ENCODE results near the gene MADD. TPM values are rescaled to one million over a fixed set of nuclear protein-coding genes. Genes with fewer than 3 reads are reported as not detected.

The MADD gene
- polyA plus RNA-seq, 1 donor, result 49.8 TPM

DNA sequence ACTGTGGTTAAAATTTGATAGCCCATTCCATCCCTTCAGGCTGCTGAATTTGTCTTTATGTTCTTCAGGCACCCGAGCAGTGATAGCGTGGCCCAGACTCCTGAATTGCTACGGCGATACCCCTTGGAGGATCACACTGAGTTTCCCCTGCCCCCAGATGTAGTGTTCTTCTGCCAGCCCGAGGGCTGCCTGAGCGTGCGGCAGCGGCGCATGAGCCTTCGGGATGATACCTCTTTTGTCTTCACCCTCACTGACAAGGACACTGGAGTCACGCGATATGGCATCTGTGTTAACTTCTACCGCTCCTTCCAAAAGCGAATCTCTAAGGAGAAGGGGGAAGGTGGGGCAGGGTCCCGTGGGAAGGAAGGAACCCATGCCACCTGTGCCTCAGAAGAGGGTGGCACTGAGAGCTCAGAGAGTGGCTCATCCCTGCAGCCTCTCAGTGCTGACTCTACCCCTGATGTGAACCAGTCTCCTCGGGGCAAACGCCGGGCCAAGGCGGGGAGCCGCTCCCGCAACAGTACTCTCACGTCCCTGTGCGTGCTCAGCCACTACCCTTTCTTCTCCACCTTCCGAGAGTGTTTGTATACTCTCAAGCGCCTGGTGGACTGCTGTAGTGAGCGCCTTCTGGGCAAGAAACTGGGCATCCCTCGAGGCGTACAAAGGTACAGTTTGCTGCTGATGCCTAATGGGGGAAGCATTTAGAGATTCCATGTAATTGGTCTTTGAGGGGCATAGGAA lies 4.7 kb downstream of the MADD start:
- 100% methylated on average over 2 of the region's 28 CpGs for WGBS (ENCODE audit: insufficient coverage, low lambda C conversion rate)
- Histone ChIP-seq H3K36me3 (ENCODE audit: control insufficient read depth, insufficient read depth, low read length) (peaks cover 52% of the 10 kb centered on the region), H3K27me3 (ENCODE audit: control insufficient read depth, insufficient read depth, low read length) (no peaks in the 10 kb centered on the region), H3K4me1 (ENCODE audit: control insufficient read depth, insufficient read depth, low read length) (peaks cover 18% of the 10 kb centered on the region), H3K4me3 (ENCODE audit: low read length) (no peak overlapping the region), H3K27ac (ENCODE audit: low read length) (no peak overlapping the region), H3K9me3 (ENCODE audit: control insufficient read depth, low read depth, low read length) (no peaks in the 10 kb centered on the region)
- DNase-seq, result no peak

DNA sequence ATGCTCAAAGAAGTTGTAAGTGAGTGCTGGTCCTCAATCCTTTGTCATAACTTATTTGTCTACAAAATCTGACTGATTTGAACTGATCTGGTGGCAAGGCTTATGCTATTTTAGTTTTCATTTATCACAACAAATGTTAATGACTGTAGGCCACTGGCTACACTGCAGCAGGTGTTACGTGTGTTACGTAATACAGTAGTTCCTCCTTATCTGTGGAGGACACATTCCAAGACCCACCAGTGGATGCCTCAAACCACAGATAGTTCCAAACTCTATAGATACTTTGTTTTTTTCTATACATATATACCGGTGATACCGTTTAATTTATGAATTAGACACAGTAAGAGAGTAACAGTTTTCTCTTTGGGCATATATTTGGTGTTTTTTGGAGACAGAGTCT lies 7.0 kb downstream of the MADD start:
- Histone ChIP-seq H3K27ac (ENCODE audit: low read length) (no peak overlapping the region), H3K4me3 (ENCODE audit: low read length) (no peak overlapping the region), H3K27me3 (ENCODE audit: control insufficient read depth, insufficient read depth, low read length) (no peaks in the 10 kb centered on the region), H3K4me1 (ENCODE audit: control insufficient read depth, insufficient read depth, low read length) (peaks cover 5% of the 10 kb centered on the region), H3K36me3 (ENCODE audit: control insufficient read depth, insufficient read depth, low read length) (peaks cover 70% of the 10 kb centered on the region), H3K9me3 (ENCODE audit: control insufficient read depth, low read depth, low read length) (no peaks in the 10 kb centered on the region)
- DNase-seq, result no peak
- 82% methylated on average over 3 of the region's 4 CpGs for WGBS (ENCODE audit: insufficient coverage, low lambda C conversion rate)

DNA sequence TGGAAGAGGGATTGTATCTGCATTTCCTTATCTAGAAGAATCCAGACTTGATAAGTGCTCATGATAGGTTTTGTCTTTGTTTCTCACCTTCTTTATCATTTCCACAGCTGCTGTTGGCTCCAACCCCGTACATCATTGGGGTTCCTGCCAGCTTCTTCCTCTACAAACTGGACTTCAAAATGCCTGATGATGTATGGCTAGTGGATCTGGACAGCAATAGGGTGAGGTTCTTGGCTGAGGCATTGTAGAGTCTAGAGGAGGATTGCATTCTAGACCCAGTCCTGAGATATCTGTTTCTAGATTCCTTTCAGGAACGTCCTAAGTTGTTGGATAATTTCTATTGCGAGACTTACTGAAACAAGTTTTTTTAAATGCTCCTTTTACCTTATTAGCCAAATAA lies 8.1 kb downstream of the MADD start:
- no peaks in the 10 kb centered on the region for H3K9me3 ChIP-seq (ENCODE audit: control insufficient read depth, low read depth, low read length)
- no peak overlapping the region for H3K4me3 ChIP-seq (ENCODE audit: low read length)
- no peaks in the 10 kb centered on the region for H3K4me1 ChIP-seq (ENCODE audit: control insufficient read depth, insufficient read depth, low read length)
- no peak overlapping the region for H3K27ac ChIP-seq (ENCODE audit: low read length)
- no peaks in the 10 kb centered on the region for H3K27me3 ChIP-seq (ENCODE audit: control insufficient read depth, insufficient read depth, low read length)
- WGBS (ENCODE audit: insufficient coverage, low lambda C conversion rate), result 82% methylated on average over 2 of the region's 3 CpGs
- no peak for DNase-seq
- peaks cover 80% of the 10 kb centered on the region for H3K36me3 ChIP-seq (ENCODE audit: control insufficient read depth, insufficient read depth, low read length)

DNA sequence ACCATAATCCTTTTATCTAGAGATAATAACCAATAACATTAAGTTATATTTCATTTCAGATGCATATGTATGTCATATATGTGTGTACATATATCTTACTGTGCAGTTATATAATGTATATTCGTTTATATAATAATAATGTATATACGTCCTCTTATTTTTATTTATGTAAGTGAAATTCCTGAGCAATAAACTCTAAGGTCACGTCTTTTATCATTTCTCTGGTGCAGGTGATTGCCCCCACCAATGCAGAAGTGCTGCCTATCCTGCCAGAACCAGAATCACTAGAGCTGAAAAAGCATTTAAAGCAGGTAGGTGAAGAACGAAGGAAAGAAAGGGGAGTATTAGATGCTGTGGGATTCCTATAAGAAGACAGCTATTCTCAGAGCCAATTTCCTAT lies 8.8 kb downstream of the MADD start:
- Histone ChIP-seq H3K27me3 (ENCODE audit: control insufficient read depth, insufficient read depth, low read length) (no peaks in the 10 kb centered on the region), H3K36me3 (ENCODE audit: control insufficient read depth, insufficient read depth, low read length) (peaks cover 83% of the 10 kb centered on the region), H3K4me3 (ENCODE audit: low read length) (no peak overlapping the region), H3K9me3 (ENCODE audit: control insufficient read depth, low read depth, low read length) (no peaks in the 10 kb centered on the region), H3K4me1 (ENCODE audit: control insufficient read depth, insufficient read depth, low read length) (no peaks in the 10 kb centered on the region), H3K27ac (ENCODE audit: low read length) (no peak overlapping the region)
- DNase-seq, result no peak
- WGBS (ENCODE audit: insufficient coverage, low lambda C conversion rate), result 76% methylated on average over 2 of the region's 4 CpGs

DNA sequence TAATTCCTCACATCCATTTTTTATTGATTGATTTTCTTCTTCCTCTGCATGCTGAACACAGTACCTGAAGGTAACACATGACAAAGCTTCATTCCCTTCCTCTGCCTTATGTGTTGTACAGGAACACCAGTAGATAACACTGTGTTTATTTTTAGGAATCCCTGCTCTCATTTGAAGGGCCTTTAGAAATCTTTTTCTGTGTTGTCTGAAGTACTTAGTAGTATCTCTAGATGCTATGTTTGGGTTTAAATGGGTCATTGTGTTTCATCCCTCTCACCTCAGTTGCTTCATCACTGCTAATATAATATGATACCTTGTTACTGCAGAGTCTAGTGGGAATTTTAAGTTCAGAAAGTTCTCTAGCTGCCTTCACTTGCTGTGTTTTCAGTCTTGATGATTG lies 10.2 kb downstream of the MADD start:
- peaks cover 86% of the 10 kb centered on the region for H3K36me3 ChIP-seq (ENCODE audit: control insufficient read depth, insufficient read depth, low read length)

DNA sequence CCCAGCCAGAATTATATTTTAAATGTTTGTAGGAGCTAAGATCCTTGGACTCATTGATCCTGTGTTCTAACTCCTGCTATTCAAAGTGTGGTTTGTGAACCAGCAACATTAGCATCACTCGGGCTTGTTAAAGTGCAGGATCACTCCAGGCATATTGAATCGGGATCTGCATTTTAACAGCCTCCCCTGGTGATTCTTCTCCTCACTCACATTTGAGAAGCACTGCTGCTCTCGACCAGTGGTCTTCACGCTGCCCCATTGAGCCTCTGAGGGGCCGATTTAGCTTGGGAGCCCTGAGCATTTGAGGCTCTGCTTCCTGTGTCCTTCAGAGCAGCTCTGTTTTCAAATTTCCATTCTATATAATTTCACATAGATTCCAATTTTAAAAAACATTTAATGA lies 10.9 kb downstream of the MADD start:
- no peak for DNase-seq
- Histone ChIP-seq H3K4me1 (ENCODE audit: control insufficient read depth, insufficient read depth, low read length) (no peaks in the 10 kb centered on the region), H3K27me3 (ENCODE audit: control insufficient read depth, insufficient read depth, low read length) (no peaks in the 10 kb centered on the region), H3K27ac (ENCODE audit: low read length) (no peak overlapping the region), H3K4me3 (ENCODE audit: low read length) (no peak overlapping the region), H3K9me3 (ENCODE audit: control insufficient read depth, low read depth, low read length) (no peaks in the 10 kb centered on the region), H3K36me3 (ENCODE audit: control insufficient read depth, insufficient read depth, low read length) (peaks cover 86% of the 10 kb centered on the region)
- WGBS (ENCODE audit: insufficient coverage, low lambda C conversion rate), result no CpG with 5 or more reads among the region's 5 CpGs

More for the DNA sequence above, 10.2 kb downstream of the MADD start:
- Histone ChIP-seq H3K27me3 (ENCODE audit: control insufficient read depth, insufficient read depth, low read length) (no peaks in the 10 kb centered on the region), H3K4me3 (ENCODE audit: low read length) (no peak overlapping the region), H3K27ac (ENCODE audit: low read length) (no peak overlapping the region), H3K4me1 (ENCODE audit: control insufficient read depth, insufficient read depth, low read length) (no peaks in the 10 kb centered on the region), H3K9me3 (ENCODE audit: control insufficient read depth, low read depth, low read length) (no peaks in the 10 kb centered on the region)
- DNase-seq, result no peak

DNA sequence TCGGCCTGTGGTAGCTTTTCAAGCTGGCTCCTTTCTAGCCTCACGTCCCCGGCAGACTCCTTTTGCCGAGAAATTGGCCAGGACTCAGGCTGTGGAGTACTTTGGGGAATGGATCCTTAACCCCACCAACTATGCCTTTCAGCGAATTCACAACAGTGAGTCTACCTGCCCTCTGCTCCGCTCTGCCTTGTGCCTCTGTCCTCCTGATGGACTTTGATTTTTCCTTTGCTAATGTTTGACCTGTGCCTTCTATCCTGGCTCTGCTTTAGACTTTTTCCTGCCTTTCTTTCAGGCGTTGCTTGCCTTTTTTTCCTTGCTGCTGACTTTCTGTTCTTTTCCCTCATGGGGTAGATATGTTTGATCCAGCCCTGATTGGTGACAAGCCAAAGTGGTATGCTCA lies 12.5 kb downstream of the MADD start:
- Histone ChIP-seq H3K9me3 (ENCODE audit: control insufficient read depth, low read depth, low read length) (no peaks in the 10 kb centered on the region), H3K4me1 (ENCODE audit: control insufficient read depth, insufficient read depth, low read length) (no peaks in the 10 kb centered on the region), H3K4me3 (ENCODE audit: low read length) (no peak overlapping the region), H3K36me3 (ENCODE audit: control insufficient read depth, insufficient read depth, low read length) (peaks cover 86% of the 10 kb centered on the region), H3K27ac (ENCODE audit: low read length) (no peak overlapping the region), H3K27me3 (ENCODE audit: control insufficient read depth, insufficient read depth, low read length) (no peaks in the 10 kb centered on the region)
- 92% methylated on average over 2 of the region's 7 CpGs for WGBS (ENCODE audit: insufficient coverage, low lambda C conversion rate)
- no peak for DNase-seq

DNA sequence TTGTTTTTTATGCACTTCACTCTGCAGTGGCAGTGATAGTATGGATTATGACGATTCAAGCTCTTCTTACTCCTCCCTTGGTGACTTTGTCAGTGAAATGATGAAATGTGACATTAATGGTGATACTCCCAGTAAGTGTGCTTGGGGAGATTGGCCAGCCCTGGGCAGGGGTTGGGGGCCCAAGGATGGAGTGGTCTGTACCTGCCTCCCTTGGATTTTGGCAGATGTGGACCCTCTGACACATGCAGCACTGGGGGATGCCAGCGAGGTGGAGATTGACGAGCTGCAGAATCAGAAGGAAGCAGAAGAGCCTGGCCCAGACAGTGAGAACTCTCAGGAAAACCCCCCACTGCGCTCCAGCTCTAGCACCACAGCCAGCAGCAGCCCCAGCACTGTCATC lies 14.2 kb downstream of the MADD start:
- H3K36me3 ChIP-seq (ENCODE audit: control insufficient read depth, insufficient read depth, low read length), result peaks cover 89% of the 10 kb centered on the region
- H3K4me1 ChIP-seq (ENCODE audit: control insufficient read depth, insufficient read depth, low read length), result no peaks in the 10 kb centered on the region
- H3K27ac ChIP-seq (ENCODE audit: low read length), result no peak overlapping the region
- WGBS (ENCODE audit: insufficient coverage, low lambda C conversion rate), result no CpG with 5 or more reads among the region's 4 CpGs
- H3K4me3 ChIP-seq (ENCODE audit: low read length), result no peak overlapping the region
- no peak for DNase-seq
- no peaks in the 10 kb centered on the region for H3K9me3 ChIP-seq (ENCODE audit: control insufficient read depth, low read depth, low read length)
- no peaks in the 10 kb centered on the region for H3K27me3 ChIP-seq (ENCODE audit: control insufficient read depth, insufficient read depth, low read length)

DNA sequence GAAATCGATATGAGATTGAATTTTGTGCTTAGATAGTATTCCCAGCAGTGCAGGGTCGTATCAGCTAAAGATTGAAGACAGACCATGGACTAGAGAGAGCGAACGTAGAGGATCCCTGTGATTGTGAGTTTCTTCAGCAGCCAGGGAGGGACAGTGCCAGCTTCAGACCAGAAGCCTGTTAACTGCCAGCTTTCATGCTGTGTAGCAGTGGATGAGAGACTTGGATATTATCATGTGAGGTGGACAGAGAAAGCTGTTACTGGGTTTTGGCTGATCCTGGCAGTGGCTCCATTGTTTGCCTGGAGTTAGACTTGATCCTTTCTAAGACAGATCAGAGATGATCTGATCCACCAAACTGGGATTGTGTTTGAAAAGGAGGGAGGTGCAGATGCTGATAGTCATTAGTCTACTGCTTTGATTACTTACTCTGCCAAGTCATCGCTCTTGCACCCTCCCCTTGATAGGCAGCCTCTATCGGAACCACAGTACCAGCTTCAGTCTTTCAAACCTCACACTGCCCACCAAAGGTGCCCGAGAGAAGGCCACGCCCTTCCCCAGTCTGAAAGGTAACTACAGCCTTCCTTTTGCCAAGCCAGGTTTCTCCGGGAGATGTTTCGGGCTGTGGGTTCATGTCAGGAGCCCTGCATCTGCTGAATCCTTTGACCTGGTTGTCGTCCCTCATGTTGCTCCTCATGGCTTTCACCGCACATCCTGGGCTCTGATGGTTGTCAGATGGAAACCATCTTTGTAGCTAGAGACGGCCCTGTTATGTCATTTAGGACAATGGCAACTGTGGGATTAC lies 16.2 kb downstream of the MADD start:
- Histone ChIP-seq H3K27ac (ENCODE audit: low read length) (no peak overlapping the region), H3K4me1 (ENCODE audit: control insufficient read depth, insufficient read depth, low read length) (no peaks in the 10 kb centered on the region), H3K36me3 (ENCODE audit: control insufficient read depth, insufficient read depth, low read length) (peaks cover 91% of the 10 kb centered on the region), H3K9me3 (ENCODE audit: control insufficient read depth, low read depth, low read length) (no peaks in the 10 kb centered on the region), H3K4me3 (ENCODE audit: low read length) (no peak overlapping the region), H3K27me3 (ENCODE audit: control insufficient read depth, insufficient read depth, low read length) (no peaks in the 10 kb centered on the region)
- 80% methylated on average over 1 of the region's 13 CpGs for WGBS (ENCODE audit: insufficient coverage, low lambda C conversion rate)
- DNase-seq, result no peak

DNA sequence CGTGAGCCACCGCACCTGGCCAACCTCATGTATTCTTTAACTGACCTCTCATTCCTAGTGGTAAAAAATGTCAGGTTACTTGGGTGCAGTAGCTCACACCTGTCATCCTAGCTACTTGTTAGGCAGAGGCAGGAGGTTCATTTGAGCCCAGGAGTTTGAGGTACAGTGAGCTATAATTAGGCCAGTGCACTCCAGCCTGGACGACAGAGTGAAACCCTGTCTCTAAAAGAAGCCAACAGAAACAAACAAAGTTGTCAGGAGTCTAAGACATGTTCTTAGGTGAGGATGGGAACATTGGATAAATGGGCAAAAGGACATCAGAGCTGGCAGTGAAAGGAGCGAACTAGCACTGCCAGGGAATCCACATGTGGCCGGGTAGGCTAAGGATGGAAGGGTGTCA lies 18.1 kb downstream of the MADD start:
- 89% methylated on average over 1 of the region's 5 CpGs for WGBS (ENCODE audit: insufficient coverage, low lambda C conversion rate)
- Histone ChIP-seq H3K9me3 (ENCODE audit: control insufficient read depth, low read depth, low read length) (no peaks in the 10 kb centered on the region), H3K4me3 (ENCODE audit: low read length) (no peak overlapping the region), H3K36me3 (ENCODE audit: control insufficient read depth, insufficient read depth, low read length) (peaks cover 95% of the 10 kb centered on the region), H3K27ac (ENCODE audit: low read length) (no peak overlapping the region), H3K27me3 (ENCODE audit: control insufficient read depth, insufficient read depth, low read length) (no peaks in the 10 kb centered on the region), H3K4me1 (ENCODE audit: control insufficient read depth, insufficient read depth, low read length) (no peaks in the 10 kb centered on the region)
- no peak for DNase-seq

DNA sequence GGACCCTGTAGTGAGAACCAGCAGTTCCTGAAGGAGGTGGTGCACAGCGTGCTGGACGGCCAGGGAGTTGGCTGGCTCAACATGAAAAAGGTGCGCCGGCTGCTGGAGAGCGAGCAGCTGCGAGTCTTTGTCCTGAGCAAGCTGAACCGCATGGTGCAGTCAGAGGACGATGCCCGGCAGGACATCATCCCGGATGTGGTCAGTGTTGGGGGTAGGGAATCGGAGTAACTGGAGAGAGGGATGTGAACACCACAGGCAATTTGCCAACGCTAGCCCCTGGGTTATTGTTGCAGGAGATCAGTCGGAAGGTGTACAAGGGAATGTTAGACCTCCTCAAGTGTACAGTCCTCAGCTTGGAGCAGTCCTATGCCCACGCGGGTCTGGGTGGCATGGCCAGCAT lies 19.9 kb downstream of the MADD start:
- Histone ChIP-seq H3K27me3 (ENCODE audit: control insufficient read depth, insufficient read depth, low read length) (no peaks in the 10 kb centered on the region), H3K9me3 (ENCODE audit: control insufficient read depth, low read depth, low read length) (no peaks in the 10 kb centered on the region), H3K4me3 (ENCODE audit: low read length) (no peak overlapping the region), H3K36me3 (ENCODE audit: control insufficient read depth, insufficient read depth, low read length) (peaks cover 90% of the 10 kb centered on the region), H3K4me1 (ENCODE audit: control insufficient read depth, insufficient read depth, low read length) (no peaks in the 10 kb centered on the region), H3K27ac (ENCODE audit: low read length) (no peak overlapping the region)
- no peak for DNase-seq
- WGBS (ENCODE audit: insufficient coverage, low lambda C conversion rate), result no CpG with 5 or more reads among the region's 15 CpGs

All from large intestine (tissue), 3 donors.